ENCODE data around the gene CPLX4. TPM values are rescaled to one million over a fixed set of nuclear protein-coding genes. Genes with fewer than 3 reads are reported as not detected.

CPLX4 gene
- total RNA-seq, 1 donor from 2014 or later, result not detected

GRCh38 chr18:59273759-59274532 lies 44.5 kb downstream of the CPLX4 start:
- DNase-seq, result no peak
- intact Hi-C loops (cut with DNase I), result no loop called here
- no peak for ATAC-seq (ENCODE audit: poor library complexity)

- no peak for DNase-seq
- ATAC-seq (ENCODE audit: poor library complexity), result peak; percentile 31
- intact Hi-C loops (cut with DNase I), result no loop called here
These were observed 45.3 kb downstream of the CPLX4 start, which contains the start of gene RAX for GRCh38 chr18:59272891-59273758. TSS of gene RAX (minus strand) at chr18:59273454. CDS start at chr18:59273206, 248 bp downstream.

- DNase-seq, result no peak
- intact Hi-C loops (cut with DNase I), result no loop called here
These were observed 46.1 kb downstream of the CPLX4 start for GRCh38 chr18:59272221-59272888.

GRCh38 chr18:59271606-59272220 lies 46.7 kb downstream of the CPLX4 start:
- ATAC-seq (ENCODE audit: poor library complexity), result no peak
- intact Hi-C loops (cut with DNase I), result no loop called here
- no peak for DNase-seq

More at GRCh38 chr18:59272221-59272888, 46.1 kb downstream of the CPLX4 start:
- ATAC-seq (ENCODE audit: poor library complexity), result no peak

- intact Hi-C loops (cut with DNase I), result no loop called here
- no peak for DNase-seq
- ATAC-seq (ENCODE audit: poor library complexity), result no peak
These were observed 47.7 kb downstream of the CPLX4 start for GRCh38 chr18:59270689-59271257.

- intact Hi-C loops (cut with DNase I), result no loop called here
- DNase-seq, result no peak
- no peak for ATAC-seq (ENCODE audit: poor library complexity)
These were observed 48.8 kb downstream of the CPLX4 start for GRCh38 chr18:59269563-59270119.

- DNase-seq (no peak), ATAC-seq (ENCODE audit: poor library complexity) (peak; percentile 43)
These were observed 49.5 kb downstream of the CPLX4 start for GRCh38 chr18:59268721-59269562.

GRCh38 chr18:59268127-59268720 lies 50.2 kb downstream of the CPLX4 start:
- ATAC-seq (ENCODE audit: poor library complexity) (no peak), DNase-seq (no peak)
- intact Hi-C loops (cut with DNase I), result no loop called here

More at GRCh38 chr18:59268721-59269562, 49.5 kb downstream of the CPLX4 start:
- intact Hi-C loops (cut with DNase I), result no loop called here

GRCh38 chr18:59267503-59268126 lies 50.8 kb downstream of the CPLX4 start:
- no peak for ATAC-seq (ENCODE audit: poor library complexity)
- no peak for DNase-seq
- intact Hi-C loops (cut with DNase I), result no loop called here

GRCh38 chr18:59266886-59267502 lies 51.5 kb downstream of the CPLX4 start:
- no peak for DNase-seq
- ATAC-seq (ENCODE audit: poor library complexity), result no peak
- intact Hi-C loops (cut with DNase I), result no loop called here

GRCh38 chr18:59266459-59266858 lies 52.0 kb downstream of the CPLX4 start:
- intact Hi-C loops (cut with DNase I), result no loop called here
- ATAC-seq (ENCODE audit: poor library complexity) (no peak), DNase-seq (no peak)

- DNase-seq (no peak), ATAC-seq (ENCODE audit: poor library complexity) (no peak)
- intact Hi-C loops (cut with DNase I), result no loop called here
These were observed 52.5 kb downstream of the CPLX4 start for GRCh38 chr18:59265974-59266369.

- intact Hi-C loops (cut with DNase I), result no loop called here
- ATAC-seq (ENCODE audit: poor library complexity), result no peak
- no peak for DNase-seq
These were observed 53.0 kb downstream of the CPLX4 start for GRCh38 chr18:59265246-59265973.

GRCh38 chr18:59264651-59265245 lies 53.7 kb downstream of the CPLX4 start:
- DNase-seq (no peak), ATAC-seq (ENCODE audit: poor library complexity) (no peak)
- intact Hi-C loops (cut with DNase I), result no loop called here

GRCh38 chr18:59264121-59264571 lies 54.3 kb downstream of the CPLX4 start:
- intact Hi-C loops (cut with DNase I), result no loop called here
- DNase-seq (no peak), ATAC-seq (ENCODE audit: poor library complexity) (no peak)
